ENCODE data around the gene NKX6-2.

NKX6-2 gene

DNA sequence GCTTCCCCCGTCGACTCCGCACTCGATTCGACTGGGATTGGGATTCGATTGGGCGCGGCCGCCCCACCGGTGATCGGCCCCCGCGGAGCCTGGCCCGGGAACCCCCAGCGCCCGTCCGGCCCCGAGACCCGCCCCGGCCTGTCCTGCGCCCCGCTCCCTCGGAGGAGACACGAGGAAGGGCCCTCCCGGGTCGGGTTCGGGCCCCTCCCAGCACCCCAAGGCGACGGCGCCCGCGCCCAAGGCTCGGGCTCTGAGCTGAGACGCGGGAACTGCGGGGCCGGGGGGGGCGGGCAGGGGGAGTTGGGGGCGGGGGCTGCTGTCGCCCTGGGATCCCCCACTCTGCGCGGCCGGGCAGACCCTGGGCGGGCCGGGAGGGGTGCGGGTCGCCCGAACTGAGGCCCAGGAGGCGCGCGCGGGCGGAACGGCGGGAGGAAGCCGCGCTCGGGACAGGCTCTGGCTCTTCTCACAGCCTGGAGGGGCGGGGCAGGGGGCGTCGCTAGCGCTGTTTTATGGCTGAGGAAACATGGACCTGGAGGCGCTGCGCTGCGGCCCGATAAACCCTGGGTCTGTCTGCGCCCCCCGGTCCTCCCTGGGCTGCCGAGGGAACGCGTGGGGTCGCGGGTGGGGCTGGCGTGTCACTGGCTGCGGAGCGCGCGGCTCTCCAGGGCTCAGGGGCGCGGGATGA is 1.7 kb upstream of the NKX6-2 start:
- no peaks in the 10 kb centered on the region for H3K9me3 ChIP-seq (ENCODE audit: low read length)
- no peaks in the 10 kb centered on the region for H3K4me1 ChIP-seq (ENCODE audit: insufficient read depth, low read length, severe bottlenecking)
- H2AFZ ChIP-seq (ENCODE audit: low read length), result no peak overlapping the region
- no peak overlapping the region for H3K27ac ChIP-seq (ENCODE audit: low read depth, low read length, poor library complexity, severe bottlenecking)
- no peaks in the 10 kb centered on the region for H3K27me3 ChIP-seq (ENCODE audit: insufficient read depth, low read length)
- no peaks in the 10 kb centered on the region for H3K36me3 ChIP-seq (ENCODE audit: insufficient read depth, low read length)
- no peaks in the 10 kb centered on the region for H4K20me1 ChIP-seq (ENCODE audit: insufficient read depth, low read length)
- H3K79me2 ChIP-seq (ENCODE audit: insufficient read depth, low read length), result no peaks in the 10 kb centered on the region
- TF ChIP-seq EZH2 (IDR thresholded peaks at IDR 0.05; ENCODE audit: borderline replicate concordance, low read length), result no peak
- TF ChIP-seq, protein P1, sequence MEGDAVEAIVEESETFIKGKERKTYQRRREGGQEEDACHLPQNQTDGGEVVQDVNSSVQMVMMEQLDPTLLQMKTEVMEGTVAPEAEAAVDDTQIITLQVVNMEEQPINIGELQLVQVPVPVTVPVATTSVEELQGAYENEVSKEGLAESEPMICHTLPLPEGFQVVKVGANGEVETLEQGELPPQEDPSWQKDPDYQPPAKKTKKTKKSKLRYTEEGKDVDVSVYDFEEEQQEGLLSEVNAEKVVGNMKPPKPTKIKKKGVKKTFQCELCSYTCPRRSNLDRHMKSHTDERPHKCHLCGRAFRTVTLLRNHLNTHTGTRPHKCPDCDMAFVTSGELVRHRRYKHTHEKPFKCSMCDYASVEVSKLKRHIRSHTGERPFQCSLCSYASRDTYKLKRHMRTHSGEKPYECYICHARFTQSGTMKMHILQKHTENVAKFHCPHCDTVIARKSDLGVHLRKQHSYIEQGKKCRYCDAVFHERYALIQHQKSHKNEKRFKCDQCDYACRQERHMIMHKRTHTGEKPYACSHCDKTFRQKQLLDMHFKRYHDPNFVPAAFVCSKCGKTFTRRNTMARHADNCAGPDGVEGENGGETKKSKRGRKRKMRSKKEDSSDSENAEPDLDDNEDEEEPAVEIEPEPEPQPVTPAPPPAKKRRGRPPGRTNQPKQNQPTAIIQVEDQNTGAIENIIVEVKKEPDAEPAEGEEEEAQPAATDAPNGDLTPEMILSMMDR (IDR thresholded peaks at IDR 0.05; ENCODE audit: low read length), result no peak
- no peak overlapping the region for H3K4me2 ChIP-seq (ENCODE audit: low read length)
- H3K9ac ChIP-seq (ENCODE audit: low read length), result no peak overlapping the region
- H3K4me3 ChIP-seq (ENCODE audit: low read depth, low read length, poor library complexity, severe bottlenecking), result no peak overlapping the region
- H3K9me2 ChIP-seq (ENCODE audit: low read depth, low read length), result no peaks in the 10 kb centered on the region
- H3F3A ChIP-seq (ENCODE audit: insufficient read depth, low read length), result no peaks in the 10 kb centered on the region

DNA sequence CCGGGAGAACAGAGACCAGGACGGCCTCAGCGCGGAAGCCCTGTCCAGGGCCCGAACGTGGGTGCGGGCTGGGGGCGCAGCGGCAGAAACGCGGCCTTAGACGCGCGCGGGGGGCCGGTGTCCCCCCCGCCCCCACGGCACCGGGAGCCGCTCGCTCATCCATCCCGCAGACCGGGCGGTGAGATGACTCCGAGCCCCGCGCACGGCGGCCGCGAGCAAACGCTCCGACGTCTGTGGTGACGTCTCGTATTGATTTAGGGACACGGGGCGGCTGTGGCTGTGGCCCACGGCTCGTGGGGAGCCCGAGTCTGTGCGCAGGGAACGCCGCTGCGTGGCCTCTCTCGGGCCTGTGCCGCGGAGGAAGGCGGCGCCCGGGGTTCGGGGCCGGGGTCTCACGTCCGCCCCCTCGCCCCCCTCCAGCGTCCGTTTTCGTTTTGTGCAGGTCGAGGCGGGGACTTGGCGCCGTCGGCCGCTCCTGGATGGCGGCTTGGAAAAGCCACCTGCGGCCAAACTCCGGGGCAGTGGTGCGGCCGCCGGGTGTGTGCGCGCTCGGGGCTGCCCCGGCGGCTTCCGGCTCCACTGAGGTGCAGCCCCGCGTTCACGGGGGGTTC is 1.0 kb upstream of the NKX6-2 start:
- H3K4me2 ChIP-seq (ENCODE audit: low read length), result no peak overlapping the region
- no peak overlapping the region for H2AFZ ChIP-seq (ENCODE audit: low read length)
- H3K9me2 ChIP-seq (ENCODE audit: low read depth, low read length), result no peaks in the 10 kb centered on the region
- no peaks in the 10 kb centered on the region for H3K4me1 ChIP-seq (ENCODE audit: insufficient read depth, low read length, severe bottlenecking)
- H4K20me1 ChIP-seq (ENCODE audit: insufficient read depth, low read length), result no peaks in the 10 kb centered on the region
- no peaks in the 10 kb centered on the region for H3K79me2 ChIP-seq (ENCODE audit: insufficient read depth, low read length)
- H3F3A ChIP-seq (ENCODE audit: insufficient read depth, low read length), result no peaks in the 10 kb centered on the region
- TF ChIP-seq EZH2 (IDR thresholded peaks at IDR 0.05; ENCODE audit: borderline replicate concordance, low read length), result no peak
- TF ChIP-seq, protein P1 (IDR thresholded peaks at IDR 0.05; ENCODE audit: low read length), result no peak
- H3K9ac ChIP-seq (ENCODE audit: low read length), result no peak overlapping the region
- no peak overlapping the region for H3K4me3 ChIP-seq (ENCODE audit: low read depth, low read length, poor library complexity, severe bottlenecking)
- H3K36me3 ChIP-seq (ENCODE audit: insufficient read depth, low read length), result no peaks in the 10 kb centered on the region
- no peaks in the 10 kb centered on the region for H3K27me3 ChIP-seq (ENCODE audit: insufficient read depth, low read length)
- no peaks in the 10 kb centered on the region for H3K9me3 ChIP-seq (ENCODE audit: low read length)
- no peak overlapping the region for H3K27ac ChIP-seq (ENCODE audit: low read depth, low read length, poor library complexity, severe bottlenecking)

DNA sequence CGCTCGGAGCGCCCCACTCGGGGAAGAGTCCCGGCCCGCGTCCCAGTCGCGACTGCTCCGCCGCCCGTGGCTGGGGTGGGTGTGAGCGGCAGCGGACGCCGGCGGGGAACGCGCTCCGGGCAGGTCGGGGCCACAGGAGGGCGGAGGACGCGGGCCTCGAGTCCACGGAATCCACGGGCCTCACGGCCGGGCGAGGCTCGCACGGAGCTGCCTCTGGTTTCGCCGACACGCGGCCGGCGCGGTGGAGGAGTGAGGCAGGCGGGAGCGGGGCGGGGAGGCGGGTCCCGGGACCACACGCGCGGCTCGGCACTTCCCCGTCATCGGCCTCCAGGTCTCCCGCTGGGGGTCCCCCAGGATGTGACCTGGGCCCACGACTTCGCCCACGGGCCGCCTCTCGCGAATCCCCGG is 533 bp upstream of the NKX6-2 start:
- no peak for TF ChIP-seq EZH2 (IDR thresholded peaks at IDR 0.05; ENCODE audit: borderline replicate concordance, low read length)
- TF ChIP-seq, protein P1 (IDR thresholded peaks at IDR 0.05; ENCODE audit: low read length), result no peak
- Histone ChIP-seq H3K9me2 (ENCODE audit: low read depth, low read length) (no peaks in the 10 kb centered on the region), H3K9me3 (ENCODE audit: low read length) (no peaks in the 10 kb centered on the region), H3K27me3 (ENCODE audit: insufficient read depth, low read length) (no peaks in the 10 kb centered on the region), H3K9ac (ENCODE audit: low read length) (no peak overlapping the region), H3K4me3 (ENCODE audit: low read depth, low read length, poor library complexity, severe bottlenecking) (no peak overlapping the region), H3K4me1 (ENCODE audit: insufficient read depth, low read length, severe bottlenecking) (no peaks in the 10 kb centered on the region), H3F3A (ENCODE audit: insufficient read depth, low read length) (no peaks in the 10 kb centered on the region), H3K4me2 (ENCODE audit: low read length) (no peak overlapping the region), H4K20me1 (ENCODE audit: insufficient read depth, low read length) (no peaks in the 10 kb centered on the region), H3K79me2 (ENCODE audit: insufficient read depth, low read length) (no peaks in the 10 kb centered on the region), H2AFZ (ENCODE audit: low read length) (no peak overlapping the region), H3K36me3 (ENCODE audit: insufficient read depth, low read length) (no peaks in the 10 kb centered on the region), H3K27ac (ENCODE audit: low read depth, low read length, poor library complexity, severe bottlenecking) (no peak overlapping the region)
